Endodermal cell (in vitro differentiated cells): ENCODE measurements around the gene PDE6D. TPM values are rescaled to one million over a fixed set of nuclear protein-coding genes. Genes with fewer than 3 reads are reported as not detected.

Experiments
- total RNA-seq, 2 donors: library from RNA; stranded (reverse); fragmentation: NEBNext Ultra II Directional in 1 of 2; extraction: Animal tissue kit (Norgen Biotek cat#: 25700) in 1 of 2; gene quantifications; 2 replicates in 1 of 2; 3 replicates in 1 of 2; pipeline ENCODE4 v1.2.1, GENCODE V29; 2021

PDE6D gene
- total RNA-seq, 2 donors from 2014 or later = 24.7 to 25.5 TPM

Other genes starting within 250 kb of the PDE6D start
- gene TEX44, start 188.4 kb downstream of the PDE6D start, total RNA-seq = not detected
- 1,000 to 10,000 TPM; 1,233 to 1,450 TPM for gene PTMA, start 72.8 kb downstream of the PDE6D start, total RNA-seq
- gene COPS7B, start 5.2 kb upstream of the PDE6D start, total RNA-seq = 10 to 100 TPM; 55.0 to 67.1 TPM
- gene NPPC, start 145.1 kb upstream of the PDE6D start, total RNA-seq = under 1 TPM in 1 of 2 donors, not detected in 1; 0.84 TPM
- gene DIS3L2, start 180.4 kb upstream of the PDE6D start, total RNA-seq = 10 to 100 TPM; 39.5 to 42.4 TPM